GM12878 (cell line): ENCODE measurements around the gene TRIM68. TPM values are rescaled to one million over a fixed set of nuclear protein-coding genes. Genes with fewer than 3 reads are reported as not detected.

Source experiments
- ATAC-seq: fragments of 200-7000 bp; cut with Tn5 transposase; 3 replicates; pipeline ENCODE4 v1.9.1; 2020; ENCODE audit warnings: mild to moderate bottlenecking, moderate library complexity
- BruUV-seq: library from RNA; stranded (reverse); fragments of 400-500 nt; replicated peaks from 2 replicates; lab custom pipeline; 2021; lab: Mats Ljungman, UMichigan
- CTCF ChIA-PET: fragments of 300-600 bp; sonication (Branson Sonifier 250); formaldehyde crosslinking; extraction: SDS; loops from one replicate; lab custom pipeline; 2021; ENCODE audit warnings: inconsistent platforms; lab: Yijun Ruan, JAX
- POLR2A ChIA-PET: fragments of 350-600 bp; formaldehyde crosslinking; extraction: SDS; loops from one replicate; lab custom pipeline; 2021; ENCODE audit warnings: inconsistent platforms; lab: Charles Lee
- RAD21 ChIA-PET: fragments of 300-600 bp; sonication (Branson Sonifier 250); formaldehyde crosslinking; loops from one replicate; lab custom pipeline; 2023; ENCODE audit warnings: antibody characterized with exemption; ENCODE audit not compliant: unreplicated experiment; lab: Charles Lee
- SMC1A ChIA-PET: fragments of 300-600 bp; sonication (Branson Sonifier 250); formaldehyde crosslinking; loops from one replicate; lab custom pipeline; 2023; ENCODE audit not compliant: unreplicated experiment, uncharacterized antibody; lab: Charles Lee
- DNase-seq: peaks from one replicate; pipeline ENCODE4 v3.0.0-alpha.2; 2011; ENCODE audit warnings: low read depth, low spot score
- FAIRE-seq: peaks from 3 replicates; lab custom pipeline; 2011; peaks lifted over from hg19 to GRCh38; lab: Jason Lieb, UNC
- H2AFZ ChIP-seq: 2 replicates; pipeline ENCODE4 v1.6.0; 2011; ENCODE audit warnings: low read depth, low read length, control low read depth; ENCODE audit not compliant: control insufficient read depth
- H3K27ac ChIP-seq: 2 replicates; pipeline ENCODE4 v1.5.1; 2011; ENCODE audit warnings: control low read depth; ENCODE audit not compliant: control insufficient read depth, insufficient read depth
- H3K27me3 ChIP-seq, 2 experiments: replicated peaks in 1 of 2; 2 replicates each; pipeline versions ENCODE4 v1.6.0 to v1.6.1; 2011; ENCODE audit warnings: low read length in 1 of 2; ENCODE audit not compliant: control insufficient read depth in 2 of 2, insufficient read depth in 2 of 2
- H3K36me3 ChIP-seq, 2 experiments: 2 replicates each; pipeline ENCODE4 v1.5.1; 2011; ENCODE audit warnings: low read length in 1 of 2; ENCODE audit not compliant: control insufficient read depth in 2 of 2, insufficient read depth in 2 of 2
- H3K4me1 ChIP-seq: 2 replicates; pipeline ENCODE4 v1.6.1; 2011; ENCODE audit warnings: mild to moderate bottlenecking, low read length, moderate library complexity, mixed read lengths; ENCODE audit not compliant: control insufficient read depth, insufficient read depth
- H3K4me2 ChIP-seq: 2 replicates; pipeline ENCODE4 v1.6.0; 2011; ENCODE audit warnings: control low read depth; ENCODE audit not compliant: control insufficient read depth, insufficient read depth
- H3K4me3 ChIP-seq: fragments of 200-600 bp; sonication (generic); 2 replicates; pipeline ENCODE4 v1.5.1; 2016
- H3K79me2 ChIP-seq: 2 replicates; pipeline ENCODE4 v1.6.0; 2011; ENCODE audit warnings: low read length; ENCODE audit not compliant: control insufficient read depth, insufficient read depth
- H3K9ac ChIP-seq: 2 replicates; pipeline ENCODE4 v1.8.0; 2011; ENCODE audit warnings: low read length, control low read depth, mixed read lengths; ENCODE audit not compliant: control insufficient read depth, insufficient read depth
- H3K9me3 ChIP-seq: replicated peaks from 3 replicates; pipeline ENCODE4 v1.5.1; 2011; ENCODE audit warnings: mild to moderate bottlenecking, low read length; ENCODE audit not compliant: control insufficient read depth, insufficient read depth
- H4K20me1 ChIP-seq: 2 replicates; pipeline ENCODE4 v1.6.0; 2011; ENCODE audit not compliant: control insufficient read depth, insufficient read depth
- BMI1 ChIP-seq: fragments of 450-650 bp; IDR thresholded peaks from 2 replicates; pipeline ENCODE4 v1.6.1; 2016; ENCODE audit warnings: mild to moderate bottlenecking, moderate library complexity, borderline replicate concordance
- CHD2 ChIP-seq: IDR thresholded peaks from 2 replicates; pipeline ENCODE4 v1.6.1; 2011; ENCODE audit warnings: low read depth, low read length, improper control_type of control experiment, borderline replicate concordance
- EZH2 ChIP-seq: IDR thresholded peaks from 2 replicates; pipeline ENCODE4 v1.6.1; 2012; ENCODE audit warnings: low read depth, mild to moderate bottlenecking, control low read depth, inconsistent platforms, low read length, borderline replicate concordance; ENCODE audit not compliant: control insufficient read depth
- FOXK2 ChIP-seq: fragments of 450-650 bp; IDR thresholded peaks from 2 replicates; pipeline ENCODE4 v1.6.1; 2017; ENCODE audit warnings: mild to moderate bottlenecking, moderate library complexity
- MYB ChIP-seq: fragments of 150-350 bp; IDR thresholded peaks from 2 replicates; pipeline ENCODE4 v1.6.1; 2014; ENCODE audit warnings: mild to moderate bottlenecking, low read depth, low read length, borderline replicate concordance
- NRF1 ChIP-seq: conservative IDR thresholded peaks from 2 replicates; pipeline ENCODE4 v1.6.1; 2011; ENCODE audit warnings: mild to moderate bottlenecking, low read depth, low read length, improper control_type of control experiment
- RAD51 ChIP-seq: fragments of 450-650 bp; IDR thresholded peaks from 2 replicates; pipeline ENCODE4 v1.6.1; 2016; ENCODE audit warnings: moderate library complexity, mild to moderate bottlenecking, inconsistent platforms
- SIN3A ChIP-seq: IDR thresholded peaks from 2 replicates; pipeline ENCODE4 v1.6.1; 2012; ENCODE audit warnings: low read depth, low read length, improper control_type of control experiment
- SUZ12 ChIP-seq: fragments of 200-600 bp; sonication (generic); IDR thresholded peaks from one replicate; pipeline ENCODE4 v1.6.1; 2018; ENCODE audit warnings: antibody characterized with exemption, mild to moderate bottlenecking; ENCODE audit not compliant: unreplicated experiment
- TCF7 ChIP-seq: IDR thresholded peaks from 2 replicates; pipeline ENCODE4 v1.6.1; 2014; ENCODE audit warnings: antibody characterized with exemption, borderline replicate concordance
- ZBTB11 ChIP-seq: fragments of 450-650 bp; formaldehyde crosslinking; IDR thresholded peaks from 2 replicates; pipeline ENCODE4 v1.5.0; 2022; ENCODE audit warnings: mild to moderate bottlenecking, missing genetic modification characterization
- ZNF622 ChIP-seq: fragments of 450-650 bp; IDR thresholded peaks from 2 replicates; pipeline ENCODE4 v1.6.1; 2017; ENCODE audit warnings: mild to moderate bottlenecking, inconsistent platforms
- ZZZ3 ChIP-seq: IDR thresholded peaks from 2 replicates; pipeline ENCODE4 v1.6.1; 2011; ENCODE audit warnings: low read depth; ENCODE audit not compliant: control insufficient read depth, insufficient read length
- WGBS: methylation state at CpG from one replicate; pipeline ENCODE4 v1.1.6; 2016; ENCODE audit warnings: low lambda C conversion rate; ENCODE audit not compliant: insufficient replicate concordance, insufficient coverage; ENCODE audit errors: missing lambda C conversion rate; 5-methylcytosine and 5-hydroxymethylcytosine counted together
- in situ Hi-C: fragments of 300-500 bp; cut with MboI; formaldehyde crosslinking; loops from 9 replicates; pipeline ENCODE4 v1.14.3; 2018; ENCODE audit warnings: mixed read lengths
- intact Hi-C: fragments of 100-400 bp; cut with micrococcal nuclease; formaldehyde crosslinking; loops from one replicate; pipeline ENCODE4 v1.14.2; 2022; ENCODE audit not compliant: unreplicated experiment
- polyA plus RNA-seq, 11 experiments: library from polyadenylated mRNA; depleted of rRNA in 4 of 11; unstranded in 6 of 11; stranded (reverse) in 5 of 11; fragments of >200 nt; fragmentation: Nextera tagmentation in 4 of 11; fragmentation: Illumina TruSeq in 1 of 11; extraction: Ambion mirVana in 4 of 11; extraction: Trizol in 1 of 11; gene quantifications; 1 replicate in 1 of 11; 2 replicates in 10 of 11; pipeline versions ENCODE4 v1.2.1 to v1.2.3, GENCODE V29; 2011 to 2016; ENCODE audit warnings: inconsistent platforms in 2 of 11, missing spikeins in 2 of 11, low read depth in 1 of 11
- total RNA-seq, 4 experiments: library from RNA; depleted of rRNA in 3 of 4; stranded (reverse); fragments of >200 nt in 3 of 4; fragmentation: Illumina TruSeq in 1 of 4; extraction: Trizol in 1 of 4; gene quantifications; 2 replicates each; pipeline versions ENCODE4 v1.2.1 to v1.2.3, GENCODE V29; 2013 to 2021
- TF ChIP-seq, protein P1 (sequence below): IDR thresholded peaks from 2 replicates; pipeline ENCODE4 v1.6.1; 2011; ENCODE audit warnings: mild to moderate bottlenecking, low read depth, low read length, moderate library complexity; ENCODE audit not compliant: insufficient replicate concordance
- TF ChIP-seq, protein P2 (sequence below): fragments of 450-650 bp; formaldehyde crosslinking; IDR thresholded peaks from 2 replicates; pipeline ENCODE4 v1.4.0; 2020; ENCODE audit warnings: mild to moderate bottlenecking, moderate library complexity

Gene TRIM68
- total and polyA plus RNA-seq, 10 of the 15 experiments (the other 5 are each of a cell fraction or from before 2014, with no cell fraction given) = 3.3 to 13.7 (median 8.3) TPM

- in situ Hi-C loops (no loop called here), intact Hi-C loops (no loop called here)
- ChIA-PET SMC1A (no interaction called here), POLR2A (no interaction called here), CTCF (no interaction called here), RAD21 (no interaction called here)
- BruUV-seq = no TSS peak
- no peak overlapping the region for H3K9ac ChIP-seq
- ATAC-seq (no peak), FAIRE-seq (no peak), DNase-seq (no peak)
- no peaks in the 10 kb centered on the region for H4K20me1 ChIP-seq
- H3K4me1 ChIP-seq = no peaks in the 10 kb centered on the region
- no peak overlapping the region for H3K27ac ChIP-seq
- WGBS = 35% methylated on average over 7 of the region's 7 CpGs
- TF ChIP-seq ZBTB11 (CRISPR knock-in tag) = no peak
- no peak for TF ChIP-seq TCF7
- no peak for TF ChIP-seq SUZ12
- TF ChIP-seq, protein P1, sequence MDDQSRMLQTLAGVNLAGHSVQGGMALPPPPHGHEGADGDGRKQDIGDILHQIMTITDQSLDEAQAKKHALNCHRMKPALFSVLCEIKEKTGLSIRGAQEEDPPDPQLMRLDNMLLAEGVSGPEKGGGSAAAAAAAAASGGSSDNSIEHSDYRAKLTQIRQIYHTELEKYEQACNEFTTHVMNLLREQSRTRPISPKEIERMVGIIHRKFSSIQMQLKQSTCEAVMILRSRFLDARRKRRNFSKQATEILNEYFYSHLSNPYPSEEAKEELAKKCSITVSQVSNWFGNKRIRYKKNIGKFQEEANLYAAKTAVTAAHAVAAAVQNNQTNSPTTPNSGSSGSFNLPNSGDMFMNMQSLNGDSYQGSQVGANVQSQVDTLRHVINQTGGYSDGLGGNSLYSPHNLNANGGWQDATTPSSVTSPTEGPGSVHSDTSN = no peak
- no peak for TF ChIP-seq MYB
- TF ChIP-seq, protein P2, sequence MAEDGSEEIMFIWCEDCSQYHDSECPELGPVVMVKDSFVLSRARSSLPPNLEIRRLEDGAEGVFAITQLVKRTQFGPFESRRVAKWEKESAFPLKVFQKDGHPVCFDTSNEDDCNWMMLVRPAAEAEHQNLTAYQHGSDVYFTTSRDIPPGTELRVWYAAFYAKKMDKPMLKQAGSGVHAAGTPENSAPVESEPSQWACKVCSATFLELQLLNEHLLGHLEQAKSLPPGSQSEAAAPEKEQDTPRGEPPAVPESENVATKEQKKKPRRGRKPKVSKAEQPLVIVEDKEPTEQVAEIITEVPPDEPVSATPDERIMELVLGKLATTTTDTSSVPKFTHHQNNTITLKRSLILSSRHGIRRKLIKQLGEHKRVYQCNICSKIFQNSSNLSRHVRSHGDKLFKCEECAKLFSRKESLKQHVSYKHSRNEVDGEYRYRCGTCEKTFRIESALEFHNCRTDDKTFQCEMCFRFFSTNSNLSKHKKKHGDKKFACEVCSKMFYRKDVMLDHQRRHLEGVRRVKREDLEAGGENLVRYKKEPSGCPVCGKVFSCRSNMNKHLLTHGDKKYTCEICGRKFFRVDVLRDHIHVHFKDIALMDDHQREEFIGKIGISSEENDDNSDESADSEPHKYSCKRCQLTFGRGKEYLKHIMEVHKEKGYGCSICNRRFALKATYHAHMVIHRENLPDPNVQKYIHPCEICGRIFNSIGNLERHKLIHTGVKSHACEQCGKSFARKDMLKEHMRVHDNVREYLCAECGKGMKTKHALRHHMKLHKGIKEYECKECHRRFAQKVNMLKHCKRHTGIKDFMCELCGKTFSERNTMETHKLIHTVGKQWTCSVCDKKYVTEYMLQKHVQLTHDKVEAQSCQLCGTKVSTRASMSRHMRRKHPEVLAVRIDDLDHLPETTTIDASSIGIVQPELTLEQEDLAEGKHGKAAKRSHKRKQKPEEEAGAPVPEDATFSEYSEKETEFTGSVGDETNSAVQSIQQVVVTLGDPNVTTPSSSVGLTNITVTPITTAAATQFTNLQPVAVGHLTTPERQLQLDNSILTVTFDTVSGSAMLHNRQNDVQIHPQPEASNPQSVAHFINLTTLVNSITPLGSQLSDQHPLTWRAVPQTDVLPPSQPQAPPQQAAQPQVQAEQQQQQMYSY (CRISPR knock-in tag) = no peak
- no peak for TF ChIP-seq FOXK2
- TF ChIP-seq CHD2 = no peak
- TF ChIP-seq SIN3A = no peak
- no peak for TF ChIP-seq NRF1
- TF ChIP-seq BMI1 = no peak
- no peak for TF ChIP-seq ZZZ3
- TF ChIP-seq EZH2 = no peak
- TF ChIP-seq ZNF622 = no peak
- no peak for TF ChIP-seq RAD51
- no peaks in the 10 kb centered on the region for H3K36me3 ChIP-seq
- no peak overlapping the region for H2AFZ ChIP-seq
- H3K9me3 ChIP-seq = no peaks in the 10 kb centered on the region
- H3K4me3 ChIP-seq = no peak overlapping the region
- H3K27me3 ChIP-seq = no peaks in the 10 kb centered on the region; a peak in 1 of 4 replicates
- H3K4me2 ChIP-seq = no peak overlapping the region
- H3K79me2 ChIP-seq = no peaks in the 10 kb centered on the region
Observed at GRCh38 chr11:4642043-4642442, 34.0 kb upstream of the TRIM68 start.
